ENCODE results near the gene TBX4.
"Not testable (repeated sequence)": the region's sequence is repeated elsewhere in the genome, so short reads cannot be mapped to it uniquely, and the experiment has no call there.

TBX4 gene

GRCh38 chr17:61498042-61498994, 46.1 kb downstream of the TBX4 start:
- DNase-seq (ENCODE audit: low read depth, low spot score): no peak

- no peak for DNase-seq (ENCODE audit: low read depth, low spot score)
These were observed 47.4 kb downstream of the TBX4 start for GRCh38 chr17:61499632-61500031.

DNA sequence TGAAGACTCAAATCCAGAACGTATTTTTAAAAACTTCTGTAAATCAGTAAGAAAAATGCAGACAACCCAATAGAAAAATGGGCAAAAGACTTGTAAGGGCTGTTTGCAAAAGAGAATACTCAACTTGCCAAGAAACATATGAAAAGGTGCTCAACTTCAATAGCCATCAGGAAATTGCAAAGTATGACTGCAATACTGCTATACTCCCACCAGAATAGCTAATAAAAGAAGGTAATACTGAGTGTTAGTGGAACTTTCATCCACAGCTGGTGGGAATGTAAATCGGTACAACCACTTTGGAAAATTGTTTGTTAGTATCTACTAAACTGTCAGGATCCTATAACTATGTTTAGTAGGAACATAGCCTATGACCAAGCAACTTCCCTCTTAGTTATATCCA, 48.1 kb downstream of the TBX4 start:
- DNase-seq (ENCODE audit: low read depth, low spot score): no peak

DNA sequence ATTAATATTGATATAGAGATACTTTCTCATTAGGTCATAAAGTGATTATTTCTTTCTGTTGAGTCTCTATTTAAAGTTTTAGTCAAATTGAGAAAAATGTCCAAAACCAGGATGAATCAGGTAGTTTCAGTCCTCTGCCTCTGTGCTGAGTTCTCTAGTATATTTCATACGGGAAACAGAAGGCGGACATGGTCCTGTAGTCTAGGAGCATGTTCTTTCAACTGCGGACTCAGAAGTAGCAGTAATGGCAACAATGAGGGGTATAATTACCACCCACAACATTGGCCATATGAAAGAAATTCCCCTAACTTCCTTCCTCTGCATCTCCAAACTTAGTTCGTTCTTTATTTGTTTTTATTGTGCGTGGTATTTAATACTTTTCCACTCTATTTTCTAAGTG, 50.1 kb downstream of the TBX4 start:
- DNase-seq (ENCODE audit: low read depth, low spot score): no peak

DNA sequence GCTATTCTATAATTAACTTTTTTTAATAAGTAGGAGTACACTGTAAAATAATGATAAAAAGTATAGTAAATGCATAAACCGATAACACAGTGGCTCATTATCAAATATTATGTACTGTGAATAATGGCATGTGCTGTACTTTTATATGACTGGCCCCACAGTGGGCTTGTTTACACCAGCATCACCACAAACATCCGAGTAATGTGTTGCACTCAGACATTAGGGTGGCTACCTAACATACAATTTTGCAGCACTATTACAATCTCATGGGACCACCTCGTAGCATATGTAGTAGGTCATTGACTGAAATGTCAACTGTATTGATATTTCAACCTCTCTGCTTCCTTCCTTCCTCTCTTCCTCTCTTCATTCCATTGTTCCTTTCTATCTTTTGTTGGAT, 51.7 kb downstream of the TBX4 start:
- DNase-seq (ENCODE audit: low read depth, low spot score): no peak

- no peak for DNase-seq (ENCODE audit: low read depth, low spot score)
These were observed 52.5 kb downstream of the TBX4 start for GRCh38 chr17:61504697-61505096.

- no peak for DNase-seq (ENCODE audit: low read depth, low spot score)
These were observed 53.8 kb downstream of the TBX4 start for GRCh38 chr17:61505846-61506627.

GRCh38 chr17:61507383-61508066, 55.3 kb downstream of the TBX4 start:
- no peak for DNase-seq (ENCODE audit: low read depth, low spot score)

DNA sequence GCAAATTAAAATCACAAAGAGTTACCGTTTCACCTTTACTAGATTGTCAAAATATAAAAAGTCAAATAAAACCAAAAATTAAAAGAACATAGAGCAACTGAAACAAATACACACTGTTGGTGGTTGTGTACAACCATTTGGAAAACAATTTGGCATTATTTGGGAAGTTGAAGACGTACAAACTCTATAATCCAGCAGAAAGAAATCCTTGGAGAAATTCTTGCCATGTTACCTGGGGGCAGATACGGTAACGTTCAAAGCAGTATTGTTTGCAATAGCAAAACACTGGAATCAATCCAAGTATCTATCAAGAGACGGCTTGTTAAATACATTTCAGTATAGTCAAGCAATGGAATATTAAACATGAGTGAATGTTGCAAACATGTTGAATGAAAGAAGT, 56.7 kb downstream of the TBX4 start:
- no peak for DNase-seq (ENCODE audit: low read depth, low spot score)

DNA sequence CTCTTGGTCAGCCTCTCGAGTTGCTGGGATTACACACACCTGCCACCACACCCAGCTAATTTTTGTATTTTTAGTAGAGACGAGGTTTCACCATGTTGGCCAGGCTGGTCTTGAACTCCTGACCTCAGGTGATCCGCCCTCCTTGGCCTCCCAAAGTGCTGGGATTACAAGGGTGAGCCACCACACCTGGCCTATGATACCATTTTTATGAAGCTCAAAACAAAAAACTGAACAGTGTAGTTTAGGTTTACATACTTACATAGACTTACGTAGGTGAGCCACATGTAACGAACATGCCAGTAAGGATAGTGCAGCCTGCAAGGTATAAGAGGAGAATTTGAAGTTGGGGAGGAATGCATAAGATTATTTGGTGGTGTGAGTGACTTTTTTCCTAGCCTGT, 57.2 kb downstream of the TBX4 start:
- not testable (repeated sequence) for DNase-seq (ENCODE audit: low read depth, low spot score)

DNA sequence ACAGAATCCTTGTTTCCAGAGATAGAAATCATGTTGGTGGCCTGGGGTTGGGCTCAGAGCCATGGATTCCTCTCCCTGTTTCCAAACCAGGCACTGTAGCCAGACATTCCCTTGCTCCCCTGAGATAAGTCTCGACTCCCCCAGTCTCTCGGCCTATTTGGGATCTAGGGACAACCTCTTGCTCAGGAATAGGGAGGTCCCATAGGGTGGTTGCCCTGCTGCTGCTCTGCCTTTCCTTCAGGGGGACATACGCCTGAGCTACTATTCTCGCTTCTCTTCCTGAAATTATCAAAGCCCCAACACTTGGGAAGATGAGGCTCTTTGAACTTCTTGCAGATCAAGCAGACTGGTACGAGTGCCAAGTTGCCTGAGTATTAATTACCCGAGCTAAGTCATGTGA, 58.0 kb downstream of the TBX4 start:
- no peak for DNase-seq (ENCODE audit: low read depth, low spot score)

DNA sequence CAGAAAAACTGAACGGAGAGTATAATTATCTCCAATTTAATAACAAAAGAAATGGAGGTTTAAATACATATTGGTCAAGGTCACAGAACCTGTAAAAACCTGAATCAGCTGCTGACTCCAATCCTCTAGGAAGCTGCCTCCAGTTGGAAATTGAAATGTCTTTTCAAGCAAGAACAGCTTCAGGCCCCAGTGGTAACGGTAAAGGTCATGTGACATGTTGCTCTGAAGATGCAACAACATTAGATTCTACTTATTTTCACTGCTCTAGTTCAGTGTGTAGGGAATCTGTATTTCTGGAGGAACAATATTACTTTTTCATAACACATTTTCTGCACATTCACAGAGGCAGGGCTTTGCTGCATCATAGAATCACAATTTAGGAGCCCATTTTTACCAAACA, 58.8 kb downstream of the TBX4 start:
- DNase-seq (ENCODE audit: low read depth, low spot score): no peak

DNA sequence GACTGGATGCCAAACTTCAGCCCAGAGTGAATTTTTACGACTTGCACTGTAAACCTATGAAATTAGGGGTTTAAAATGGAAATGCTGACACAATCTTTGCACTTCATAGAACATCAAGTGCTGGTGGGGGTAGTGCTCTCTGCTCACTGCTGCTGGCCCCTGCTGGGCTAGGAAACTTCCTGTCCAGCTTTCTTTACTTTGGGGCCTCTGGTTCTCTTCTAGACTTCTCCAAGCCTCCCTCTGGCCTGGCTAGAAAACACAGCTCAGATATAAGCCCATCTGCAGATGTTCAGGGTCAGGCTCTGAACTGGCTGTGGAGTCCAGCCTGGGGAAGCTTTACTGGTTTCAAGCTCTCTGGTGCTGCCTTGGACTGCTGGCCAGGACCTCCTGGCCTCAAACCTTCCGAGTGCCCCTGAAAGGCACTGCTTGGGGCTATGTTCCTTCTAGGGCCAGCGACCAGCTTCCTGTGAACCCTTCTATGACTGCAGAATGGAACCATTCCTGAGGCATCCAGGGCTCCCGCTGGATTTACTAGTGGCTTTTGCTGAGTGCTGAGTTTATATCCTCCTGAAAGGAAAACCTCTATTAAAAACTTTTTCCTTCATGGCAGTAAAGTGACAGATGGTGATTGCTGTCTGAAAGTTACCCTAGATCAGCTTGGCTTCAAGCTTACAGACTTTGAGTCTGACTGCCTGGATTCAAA, 59.4 kb downstream of the TBX4 start:
- no peak for DNase-seq (ENCODE audit: low read depth, low spot score)

GRCh38 chr17:61514491-61514890, 62.3 kb downstream of the TBX4 start:
- no peak for DNase-seq (ENCODE audit: low read depth, low spot score)

- DNase-seq (ENCODE audit: low read depth, low spot score): no peak
These were observed 65.0 kb downstream of the TBX4 start for GRCh38 chr17:61517265-61517664.

DNA sequence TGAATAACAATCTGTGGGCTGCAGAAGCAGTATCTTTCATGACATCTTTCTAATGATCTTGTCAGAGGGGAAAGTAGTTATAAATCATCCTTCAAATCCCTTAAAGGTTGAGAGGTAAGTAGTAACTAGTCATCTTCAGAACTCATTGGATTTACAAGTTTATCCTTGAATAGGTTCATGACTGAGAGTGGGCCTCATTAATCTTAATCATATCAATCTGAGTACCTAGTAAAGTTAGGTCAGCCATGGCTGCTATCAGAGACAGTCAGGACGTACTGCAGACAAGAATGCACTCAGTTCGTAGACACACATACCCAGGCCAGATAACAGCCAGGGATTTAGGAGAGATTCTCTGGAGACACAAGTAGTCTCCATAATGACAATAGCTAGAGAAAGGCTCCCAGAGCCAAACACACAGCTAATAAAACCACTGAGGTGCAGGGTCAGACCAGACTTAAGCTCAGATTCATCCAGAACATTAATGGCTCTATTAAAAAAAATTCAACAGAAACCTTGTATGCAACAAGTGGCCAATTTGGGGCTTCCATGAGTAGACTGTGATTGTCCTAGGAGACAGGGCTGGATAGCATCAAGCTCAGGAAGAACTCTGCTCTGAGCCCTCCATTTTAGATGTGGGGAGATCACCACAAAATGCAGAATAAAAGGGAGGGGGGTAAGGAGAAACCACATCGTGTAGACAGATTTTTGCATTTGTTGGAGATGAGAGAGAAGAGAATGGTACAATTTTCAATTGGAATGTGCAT, 65.8 kb downstream of the TBX4 start:
- no peak for DNase-seq (ENCODE audit: low read depth, low spot score)

- no peak for DNase-seq (ENCODE audit: low read depth, low spot score)
These were observed 66.9 kb downstream of the TBX4 start for GRCh38 chr17:61519139-61519538.

GRCh38 chr17:61519754-61520440, 67.7 kb downstream of the TBX4 start:
- DNase-seq (ENCODE audit: low read depth, low spot score): no peak

- no peak for DNase-seq (ENCODE audit: low read depth, low spot score)
These were observed 68.7 kb downstream of the TBX4 start for GRCh38 chr17:61520897-61521296.

GRCh38 chr17:61522088-61522487, 69.9 kb downstream of the TBX4 start:
- no peak for DNase-seq (ENCODE audit: low read depth, low spot score)
